Upper lobe of left lung (tissue), 6 donors: Measurements from ENCODE around the gene BCDIN3D. TPM values are rescaled to one million over a fixed set of nuclear protein-coding genes. Genes with fewer than 3 reads are reported as not detected.

Experiments used
- ATAC-seq, 2 donors: fragments of 200-7000 bp; cut with Tn5 transposase; one replicate each; pipeline ENCODE4 v1.9.1; 2022; ENCODE audit warnings: mild to moderate bottlenecking in 2 of 2, moderate library complexity in 2 of 2; ENCODE audit not compliant: low FRiP score in 2 of 2
- DNase-seq, 2 donors: peaks; one replicate each; pipeline ENCODE4 v3.0.0-alpha.2; 2019 to 2020
- H3K27ac ChIP-seq, 4 donors: fragments of 200-600 bp; sonication (generic); one replicate each; pipeline ENCODE4 v1.5.1; 2016 to 2019
- H3K27me3 ChIP-seq, 4 donors: fragments of 200-600 bp; sonication (generic); one replicate each; pipeline ENCODE4 v1.5.1; 2017 to 2019
- H3K36me3 ChIP-seq, 4 donors: fragments of 200-600 bp; sonication (generic); one replicate each; pipeline ENCODE4 v1.5.1; 2016 to 2019
- H3K4me1 ChIP-seq, 4 donors: fragments of 200-600 bp; sonication (generic); one replicate each; pipeline ENCODE4 v1.5.1; 2018 to 2019
- H3K4me3 ChIP-seq, 4 donors: fragments of 200-600 bp; sonication (generic); one replicate each; pipeline ENCODE4 v1.5.1; 2017 to 2019; ENCODE audit warnings: mild to moderate bottlenecking in 2 of 4, moderate library complexity in 1 of 4
- H3K9me3 ChIP-seq, 4 donors: fragments of 200-600 bp; sonication (generic); one replicate each; pipeline ENCODE4 v1.5.1; 2018 to 2019
- CTCF ChIP-seq, 6 experiments: fragments of 450-650 bp in 4 of 6; fragments of 200-600 bp in 2 of 6; sonication (generic) in 2 of 6; IDR thresholded peaks; one replicate each; pipeline ENCODE4 v1.5.1; 2016 to 2019; ENCODE audit warnings: antibody characterized with exemption in 6 of 6
- EP300 ChIP-seq, 4 donors: sonication (generic); formaldehyde crosslinking; IDR thresholded peaks; one replicate each; pipeline ENCODE4 v1.5.1; 2017; ENCODE audit warnings: antibody characterized with exemption in 4 of 4, control low read depth in 2 of 4
- POLR2A ChIP-seq, 4 donors: fragments of 450-650 bp; IDR thresholded peaks; one replicate each; pipeline ENCODE4 v1.5.1; 2016 to 2017; ENCODE audit warnings: antibody characterized with exemption in 4 of 4, mild to moderate bottlenecking in 2 of 4
- POLR2AphosphoS5 ChIP-seq, 2 donors: sonication (generic); formaldehyde crosslinking; IDR thresholded peaks; one replicate each; pipeline ENCODE4 v1.5.1; 2017; ENCODE audit warnings: antibody characterized with exemption in 2 of 2
- WGBS, 2 donors: methylation state at CpG; one replicate each; pipeline ENCODE4 v1.1.5; 2017 to 2018; 5-methylcytosine and 5-hydroxymethylcytosine counted together
- total RNA-seq, 6 donors: library from RNA; depleted of rRNA in 4 of 6; stranded (reverse); fragments of >200 nt in 4 of 6; gene quantifications; one replicate each; pipeline versions ENCODE4 v1.1.0 to v1.2.1, GENCODE V29; 2016 to 2021
- donor health status: DM: no; HTN: no; CAD: no; lungs with moderate emphysema.
- donor health status: DM: no; HTN: yes; CAD: no; lungs with severe emphysema.

BCDIN3D gene
- total RNA-seq, 6 donors from 2014 or later = 0.44 to 4.9 (median 4.2) TPM

GRCh38 chr12:49890096-49890461, 47.2 kb upstream of the BCDIN3D start:
- no peak for ATAC-seq
- Histone ChIP-seq H3K27me3 (no peaks in the 10 kb centered on the region), H3K9me3 (no peaks in the 10 kb centered on the region), H3K27ac (no peak overlapping the region), H3K36me3 (no peaks in the 10 kb centered on the region), H3K4me1 (no peaks in the 10 kb centered on the region), H3K4me3 (no peak overlapping the region)
- TF ChIP-seq EP300 (IDR thresholded peaks at IDR 0.05) (no peak), POLR2A (IDR thresholded peaks at IDR 0.05) (no peak), POLR2AphosphoS5 (IDR thresholded peaks at IDR 0.05) (no peak)
- 71 to 73% methylated on average over 4 of the region's 4 CpGs for WGBS, 2 donors
- no peak for DNase-seq

GRCh38 chr12:49889361-49890095, 46.6 kb upstream of the BCDIN3D start:
- H3K4me1 ChIP-seq = no peaks in the 10 kb centered on the region
- TF ChIP-seq POLR2AphosphoS5 (IDR thresholded peaks at IDR 0.05) (no peak), CTCF (IDR thresholded peaks at IDR 0.05) (no peak), POLR2A (IDR thresholded peaks at IDR 0.05) (no peak), EP300 (IDR thresholded peaks at IDR 0.05) (no peak)
- no peak for DNase-seq
- H3K9me3 ChIP-seq = no peaks in the 10 kb centered on the region
- H3K27ac ChIP-seq = no peak overlapping the region
- no peaks in the 10 kb centered on the region for H3K27me3 ChIP-seq
- no peaks in the 10 kb centered on the region for H3K36me3 ChIP-seq
- WGBS, 2 donors = 77 to 92% methylated on average over 4 to 10 of the region's 10 CpGs
- H3K4me3 ChIP-seq = no peak overlapping the region
- no peak for ATAC-seq

- ATAC-seq = no peak
- 73 to 91% methylated on average over 6 to 13 of the region's 13 CpGs for WGBS, 2 donors
Observed at GRCh38 chr12:49888461-49889151, 45.7 kb upstream of the BCDIN3D start.

GRCh38 chr12:49887536-49888401, 44.9 kb upstream of the BCDIN3D start:
- Histone ChIP-seq H3K4me1 (no peaks in the 10 kb centered on the region), H3K36me3 (no peaks in the 10 kb centered on the region), H3K27me3 (no peaks in the 10 kb centered on the region), H3K27ac (no peak overlapping the region), H3K4me3 (no peak overlapping the region), H3K9me3 (no peaks in the 10 kb centered on the region)
- TF ChIP-seq POLR2AphosphoS5 (IDR thresholded peaks at IDR 0.05) (no peak), CTCF (IDR thresholded peaks at IDR 0.05) (no peak), POLR2A (IDR thresholded peaks at IDR 0.05) (no peak), EP300 (IDR thresholded peaks at IDR 0.05) (no peak)
- WGBS, 2 donors = 65 to 70% methylated on average over 8 to 15 of the region's 15 CpGs
- no peak for DNase-seq
- no peak for ATAC-seq

More at GRCh38 chr12:49888461-49889151, 45.7 kb upstream of the BCDIN3D start:
- no peaks in the 10 kb centered on the region for H3K36me3 ChIP-seq
- H3K9me3 ChIP-seq = no peaks in the 10 kb centered on the region
- no peaks in the 10 kb centered on the region for H3K4me1 ChIP-seq
- no peak for TF ChIP-seq POLR2A (IDR thresholded peaks at IDR 0.05)
- no peak for TF ChIP-seq CTCF (IDR thresholded peaks at IDR 0.05)
- TF ChIP-seq EP300 (IDR thresholded peaks at IDR 0.05) = no peak
- no peak for TF ChIP-seq POLR2AphosphoS5 (IDR thresholded peaks at IDR 0.05)
- H3K27ac ChIP-seq = no peak overlapping the region
- H3K4me3 ChIP-seq = no peak overlapping the region
- DNase-seq = no peak
- no peaks in the 10 kb centered on the region for H3K27me3 ChIP-seq

- H3K4me1 ChIP-seq = no peaks in the 10 kb centered on the region
Observed at GRCh38 chr12:49887091-49887490, 44.2 kb upstream of the BCDIN3D start.

More at GRCh38 chr12:49887091-49887490, 44.2 kb upstream of the BCDIN3D start:
- Histone ChIP-seq H3K27me3 (no peaks in the 10 kb centered on the region), H3K9me3 (no peaks in the 10 kb centered on the region), H3K27ac (no peak overlapping the region), H3K4me3 (no peak overlapping the region), H3K36me3 (no peaks in the 10 kb centered on the region)
- no peak for TF ChIP-seq POLR2A (IDR thresholded peaks at IDR 0.05)
- TF ChIP-seq POLR2AphosphoS5 (IDR thresholded peaks at IDR 0.05) = no peak
- TF ChIP-seq EP300 (IDR thresholded peaks at IDR 0.05) = no peak
- no peak for TF ChIP-seq CTCF (IDR thresholded peaks at IDR 0.05)
- DNase-seq = no peak
- no peak for ATAC-seq
- 78% methylated on average over 9 of the region's 9 CpGs for WGBS, 2 donors
